Right ventricle myocardium superior (tissue), 1 donor: ENCODE results near the gene PLXNA4. TPM values are rescaled to one million over a fixed set of nuclear protein-coding genes. Genes with fewer than 3 reads are reported as not detected.
A peak's percentile ranks its signal among the peaks of the same experiment; 100 is the strongest.

Experiments used
- ATAC-seq: fragments of 200-7000 bp; cut with Tn5 transposase; one replicate; pipeline ENCODE4 v1.9.1; 2020; ENCODE audit warnings: mild to moderate bottlenecking; ENCODE audit not compliant: poor library complexity
- DNase-seq: peaks from one replicate; pipeline ENCODE4 v3.0.0-alpha.2; 2020
- intact Hi-C: fragments of 100-400 bp; cut with DNase I; formaldehyde crosslinking; loops from one replicate; pipeline ENCODE4 v1.11.2; 2022
- total RNA-seq: library from RNA; stranded (reverse); fragmentation: NEBNext Ultra II Directional; extraction: Animal tissue kit (Norgen Biotek cat#: 25700); gene quantifications from one replicate; pipeline ENCODE4 v1.2.1, GENCODE V29; 2021
- donor health status: DM: no; HTN: yes; CAD: no; lungs with severe emphysema.

The PLXNA4 gene
- total RNA-seq, 1 donor from 2014 or later: 17.3 TPM

- intact Hi-C loops: no loop called here
- DNase-seq (no peak), ATAC-seq (no peak)
Observed at GRCh38 chr7:132262160-132262470, 314.2 kb downstream of the PLXNA4 start.

- DNase-seq (no peak), ATAC-seq (no peak)
- intact Hi-C loops: no loop called here
Observed at GRCh38 chr7:132261327-132262159, 314.7 kb downstream of the PLXNA4 start.

GRCh38 chr7:132258231-132258630 is 318.0 kb downstream of the PLXNA4 start:
- intact Hi-C loops: loop anchor here (10.0 kb wide), 1 partner anchor 253 kb away; no protein-coding TSS in a partner anchor
- no peak for DNase-seq
- no peak for ATAC-seq

GRCh38 chr7:132257253-132257652 is 319.0 kb downstream of the PLXNA4 start:
- no peak for DNase-seq
- intact Hi-C loops: loop anchor here (10.0 kb wide), 1 partner anchor 252 kb away; no protein-coding TSS in a partner anchor
- no peak for ATAC-seq

- ATAC-seq: no peak
- DNase-seq: no peak
- intact Hi-C loops: loop anchor here (10.0 kb wide), 1 partner anchor 252 kb away; no protein-coding TSS in a partner anchor
Observed at GRCh38 chr7:132256721-132257212, 319.5 kb downstream of the PLXNA4 start.

GRCh38 chr7:132255898-132256297 is 320.4 kb downstream of the PLXNA4 start:
- ATAC-seq (peak; percentile 80), DNase-seq (peak; percentile 60)
- intact Hi-C loops: loop anchor here (10.0 kb wide), 1 partner anchor 251 kb away; no protein-coding TSS in a partner anchor

- intact Hi-C loops: loop anchor here (10.0 kb wide), 1 partner anchor 250 kb away; no protein-coding TSS in a partner anchor
- DNase-seq (no peak), ATAC-seq (peak; percentile 4)
Observed at GRCh38 chr7:132255115-132255797, 321.0 kb downstream of the PLXNA4 start.

- intact Hi-C loops: loop anchor here (10.0 kb wide), 1 partner anchor 250 kb away; no protein-coding TSS in a partner anchor
- ATAC-seq (no peak), DNase-seq (no peak)
Observed at GRCh38 chr7:132254455-132254854, 321.8 kb downstream of the PLXNA4 start.

- no peak for ATAC-seq
- intact Hi-C loops: loop anchor here (10.0 kb wide), 1 partner anchor 248 kb away; no protein-coding TSS in a partner anchor
- no peak for DNase-seq
Observed at GRCh38 chr7:132252793-132253100, 323.5 kb downstream of the PLXNA4 start.

GRCh38 chr7:132251327-132251659 is 325.0 kb downstream of the PLXNA4 start:
- intact Hi-C loops: loop anchor here (10.0 kb wide), 1 partner anchor 246 kb away; no protein-coding TSS in a partner anchor
- DNase-seq: peak; percentile 89
- ATAC-seq: peak; percentile 91

- intact Hi-C loops: loop anchor here (10.0 kb wide), 1 partner anchor 246 kb away; no protein-coding TSS in a partner anchor
- no peak for DNase-seq
- no peak for ATAC-seq
Observed at GRCh38 chr7:132250480-132251326, 325.6 kb downstream of the PLXNA4 start.

- DNase-seq (no peak), ATAC-seq (peak; percentile 50)
- intact Hi-C loops: no loop called here
Observed at GRCh38 chr7:132249256-132249971, 326.9 kb downstream of the PLXNA4 start.

GRCh38 chr7:132248841-132249240 is 327.4 kb downstream of the PLXNA4 start:
- DNase-seq: no peak
- intact Hi-C loops: no loop called here
- no peak for ATAC-seq

- ATAC-seq: no peak
- intact Hi-C loops: no loop called here
- no peak for DNase-seq
Observed at GRCh38 chr7:132247995-132248618, 328.2 kb downstream of the PLXNA4 start.

- intact Hi-C loops: no loop called here
- ATAC-seq (no peak), DNase-seq (no peak)
Observed at GRCh38 chr7:132246591-132246990, 329.7 kb downstream of the PLXNA4 start.

GRCh38 chr7:132245539-132245938 is 330.7 kb downstream of the PLXNA4 start:
- no peak for ATAC-seq
- intact Hi-C loops: no loop called here
- DNase-seq: no peak

- DNase-seq: no peak
- intact Hi-C loops: no loop called here
- ATAC-seq: no peak
Observed at GRCh38 chr7:132244903-132245480, 331.3 kb downstream of the PLXNA4 start.
